Sigmoid colon (tissue), 4 donors: ENCODE data around the gene NCAPD3.

Experiments used
- EP300 ChIP-seq, 4 donors: sonication (generic); formaldehyde crosslinking; IDR thresholded peaks; one replicate each; pipeline ENCODE4 v1.6.1; 2017; ENCODE audit warnings: antibody characterized with exemption in 4 of 4
- POLR2AphosphoS5 ChIP-seq, 4 donors: sonication (generic); formaldehyde crosslinking; IDR thresholded peaks; one replicate each; pipeline ENCODE4 v1.6.1; 2017; ENCODE audit warnings: antibody characterized with exemption in 4 of 4
- TF ChIP-seq, protein P1 (sequence below), 4 experiments: fragments of 450-650 bp in 3 of 4; fragments of 200-600 bp in 1 of 4; IDR thresholded peaks; one replicate each; pipeline ENCODE4 v1.5.1; 2016 to 2019; ENCODE audit warnings: antibody characterized with exemption in 4 of 4, mild to moderate bottlenecking in 3 of 4, moderate library complexity in 2 of 4

DNA sequence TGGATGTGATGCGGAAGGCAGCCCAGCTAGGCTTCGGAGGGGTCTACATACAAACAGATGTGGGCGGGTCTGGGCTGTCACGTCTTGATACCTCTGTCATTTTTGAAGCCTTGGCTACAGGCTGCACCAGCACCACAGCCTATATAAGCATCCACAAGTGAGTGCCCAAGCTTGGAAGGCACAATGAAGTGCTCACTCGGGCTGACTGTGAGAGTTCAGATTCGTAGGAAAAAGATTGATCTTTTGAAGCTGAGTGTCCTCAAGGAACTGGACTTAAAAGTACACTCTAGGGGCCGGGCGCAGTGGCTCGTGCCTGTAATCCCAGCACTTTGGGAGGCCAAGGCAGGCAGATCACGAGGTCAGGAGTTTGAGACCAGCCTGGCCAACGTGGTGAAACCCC is 33.3 kb upstream of the NCAPD3 start:
- TF ChIP-seq, protein P1, sequence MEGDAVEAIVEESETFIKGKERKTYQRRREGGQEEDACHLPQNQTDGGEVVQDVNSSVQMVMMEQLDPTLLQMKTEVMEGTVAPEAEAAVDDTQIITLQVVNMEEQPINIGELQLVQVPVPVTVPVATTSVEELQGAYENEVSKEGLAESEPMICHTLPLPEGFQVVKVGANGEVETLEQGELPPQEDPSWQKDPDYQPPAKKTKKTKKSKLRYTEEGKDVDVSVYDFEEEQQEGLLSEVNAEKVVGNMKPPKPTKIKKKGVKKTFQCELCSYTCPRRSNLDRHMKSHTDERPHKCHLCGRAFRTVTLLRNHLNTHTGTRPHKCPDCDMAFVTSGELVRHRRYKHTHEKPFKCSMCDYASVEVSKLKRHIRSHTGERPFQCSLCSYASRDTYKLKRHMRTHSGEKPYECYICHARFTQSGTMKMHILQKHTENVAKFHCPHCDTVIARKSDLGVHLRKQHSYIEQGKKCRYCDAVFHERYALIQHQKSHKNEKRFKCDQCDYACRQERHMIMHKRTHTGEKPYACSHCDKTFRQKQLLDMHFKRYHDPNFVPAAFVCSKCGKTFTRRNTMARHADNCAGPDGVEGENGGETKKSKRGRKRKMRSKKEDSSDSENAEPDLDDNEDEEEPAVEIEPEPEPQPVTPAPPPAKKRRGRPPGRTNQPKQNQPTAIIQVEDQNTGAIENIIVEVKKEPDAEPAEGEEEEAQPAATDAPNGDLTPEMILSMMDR (IDR thresholded peaks at IDR 0.05): no peak
- TF ChIP-seq POLR2AphosphoS5 (IDR thresholded peaks at IDR 0.05): no peak
- TF ChIP-seq EP300 (IDR thresholded peaks at IDR 0.05): no peak
